H1 (cell line): ENCODE results near the gene MIA2. TPM values are rescaled to one million over a fixed set of nuclear protein-coding genes. Genes with fewer than 3 reads are reported as not detected.

Source experiments
- CTCF ChIA-PET: fragments of 300-600 bp; sonication (Branson Sonifier 250); formaldehyde crosslinking; loops from one replicate; lab custom pipeline; 2021; ENCODE audit not compliant: partially characterized antibody; lab: Charles Lee
- POLR2A ChIA-PET: fragments of 300-600 bp; sonication (Branson Sonifier 250); formaldehyde crosslinking; loops from one replicate; lab custom pipeline; 2021; ENCODE audit warnings: inconsistent platforms; ENCODE audit not compliant: partially characterized antibody; lab: Charles Lee
- DNase-seq, 2 experiments: peaks; one replicate each; pipeline versions ENCODE4 v3.0.0 to v3.0.0-alpha.2; 2010 to 2022; ENCODE audit warnings: low spot score in 2 of 2, low read depth in 1 of 2, mixed read lengths in 1 of 2
- FAIRE-seq: peaks from 2 replicates; lab custom pipeline; 2011; peaks lifted over from hg19 to GRCh38; lab: Jason Lieb, UNC
- H2AFZ ChIP-seq: 2 replicates; pipeline ENCODE4 v1.8.1; 2012; ENCODE audit warnings: low read length, inconsistent platforms
- H2AK5ac ChIP-seq: 2 replicates; pipeline ENCODE4 v1.6.1; 2013; ENCODE audit warnings: low read depth, low read length
- H2BK120ac ChIP-seq: replicated peaks from 2 replicates; pipeline ENCODE3; 2013; ENCODE audit warnings: low read depth, low read length, inconsistent platforms
- H2BK12ac ChIP-seq: 2 replicates; pipeline ENCODE4 v1.6.1; 2013; ENCODE audit warnings: low read depth, low read length
- H2BK15ac ChIP-seq: 2 replicates; pipeline ENCODE4 v1.6.1; 2013; ENCODE audit warnings: low read length
- H2BK20ac ChIP-seq: 2 replicates; pipeline ENCODE4 v1.6.1; 2013; ENCODE audit warnings: low read length
- H2BK5ac ChIP-seq: 2 replicates; pipeline ENCODE4 v1.6.1; 2013; ENCODE audit warnings: low read depth, low read length
- H3K14ac ChIP-seq: 2 replicates; pipeline ENCODE4 v1.6.1; 2013; ENCODE audit warnings: inconsistent platforms; ENCODE audit not compliant: insufficient read length
- H3K18ac ChIP-seq: 2 replicates; pipeline ENCODE4 v1.6.1; 2013; ENCODE audit warnings: low read length; ENCODE audit errors: extremely low read depth
- H3K23ac ChIP-seq: 2 replicates; pipeline ENCODE4 v1.6.1; 2013; ENCODE audit warnings: inconsistent platforms; ENCODE audit not compliant: insufficient read length
- H3K23me2 ChIP-seq: 2 replicates; pipeline ENCODE4 v1.6.1; 2013; ENCODE audit warnings: low read depth, low read length
- H3K27ac ChIP-seq: 2 replicates; pipeline ENCODE4 v1.6.1; 2011; ENCODE audit warnings: low read depth, low read length, inconsistent platforms
- H3K27me3 ChIP-seq, 4 experiments: replicated peaks in 1 of 4; 1 replicate in 1 of 4; 2 replicates in 3 of 4; pipeline versions ENCODE4 v1.6.1 to v1.8.1; 2011 to 2013; ENCODE audit warnings: low read length in 3 of 4, mild to moderate bottlenecking in 3 of 4, inconsistent platforms in 2 of 4, mixed read lengths in 2 of 4, moderate library complexity in 1 of 4; ENCODE audit not compliant: control insufficient read depth in 3 of 4, insufficient read depth in 3 of 4; ENCODE audit errors: extremely low read depth in 1 of 4
- H3K36me3 ChIP-seq, 4 experiments: 2 replicates each; pipeline versions ENCODE4 v1.6.1 to v1.8.1; 2011 to 2013; ENCODE audit warnings: mild to moderate bottlenecking in 4 of 4, low read length in 3 of 4, moderate library complexity in 2 of 4, control low read depth in 1 of 4, inconsistent platforms in 1 of 4; ENCODE audit not compliant: insufficient read depth in 4 of 4, control insufficient read depth in 2 of 4
- H3K4ac ChIP-seq: replicated peaks from 2 replicates; pipeline ENCODE3; 2013; ENCODE audit warnings: low read length, low read depth, mixed read lengths, inconsistent platforms; ENCODE audit not compliant: insufficient read length
- H3K4me1 ChIP-seq, 4 experiments: replicated peaks in 1 of 4; 1 replicate in 1 of 4; 2 replicates in 3 of 4; pipeline versions ENCODE4 v1.6.1 to v1.8.1; 2011 to 2013; ENCODE audit warnings: low read length in 3 of 4, inconsistent platforms in 2 of 4, mixed read lengths in 1 of 4; ENCODE audit not compliant: insufficient read depth in 4 of 4, control insufficient read depth in 3 of 4
- H3K4me2 ChIP-seq, 2 experiments: 2 replicates each; pipeline versions ENCODE4 v1.6.1 to v1.8.1; 2011 to 2013; ENCODE audit warnings: low read depth in 2 of 2, low read length in 2 of 2, control low read depth in 1 of 2, inconsistent platforms in 1 of 2, mild to moderate bottlenecking in 1 of 2; ENCODE audit not compliant: insufficient read depth in 1 of 2
- H3K4me3 ChIP-seq, 4 experiments: fragments of 200-600, 300-600 bp in 1 of 4; sonication (generic), shearing (Covaris generic), sonication (Bioruptor Twin) in 1 of 4; 2 replicates each; pipeline versions ENCODE4 v1.5.1 to v1.8.1; 2011 to 2016; ENCODE audit warnings: low read length in 4 of 4, low read depth in 3 of 4, control low read depth in 2 of 4, inconsistent platforms in 2 of 4, mild to moderate bottlenecking in 2 of 4, mixed read lengths in 1 of 4, moderate library complexity in 1 of 4; ENCODE audit not compliant: insufficient read depth in 2 of 4; ENCODE audit errors: extremely low read depth in 1 of 4
- H3K56ac ChIP-seq: replicated peaks from 2 replicates; pipeline ENCODE3; 2013; ENCODE audit warnings: low read depth, mild to moderate bottlenecking, mixed read lengths, low read length, inconsistent platforms; ENCODE audit not compliant: insufficient read length
- H3K79me1 ChIP-seq: 2 replicates; pipeline ENCODE4 v1.6.1; 2013; ENCODE audit warnings: low read depth, low read length, control low read depth
- H3K79me2 ChIP-seq, 2 experiments: 2 replicates each; pipeline versions ENCODE4 v1.6.1 to v1.8.1; 2012 to 2013; ENCODE audit warnings: low read length in 2 of 2, mild to moderate bottlenecking in 2 of 2, inconsistent platforms in 1 of 2; ENCODE audit not compliant: insufficient read depth in 2 of 2, control insufficient read depth in 1 of 2
- H3K9ac ChIP-seq, 4 experiments: replicated peaks in 1 of 4; 1 replicate in 1 of 4; 2 replicates in 3 of 4; pipeline versions ENCODE4 v1.6.1 to v1.8.1; 2011 to 2013; ENCODE audit warnings: low read depth in 3 of 4, low read length in 3 of 4, control low read depth in 2 of 4, mild to moderate bottlenecking in 2 of 4, moderate library complexity in 2 of 4, inconsistent platforms in 1 of 4; ENCODE audit errors: extremely low read depth in 1 of 4
- H3K9me3 ChIP-seq, 2 experiments: 2 replicates each; pipeline versions ENCODE4 v1.6.1 to v1.8.1; 2012 to 2013; ENCODE audit warnings: mild to moderate bottlenecking in 2 of 2, moderate library complexity in 2 of 2, control low read depth in 1 of 2, inconsistent platforms in 1 of 2, low read depth in 1 of 2, low read length in 1 of 2, mixed read lengths in 1 of 2; ENCODE audit not compliant: insufficient read depth in 2 of 2
- H4K20me1 ChIP-seq, 2 experiments: replicated peaks in 1 of 2; 2 replicates each; pipeline versions ENCODE3 to v1.8.1; 2011 to 2013; ENCODE audit warnings: inconsistent platforms in 2 of 2, low read length in 2 of 2, mild to moderate bottlenecking in 1 of 2; ENCODE audit not compliant: insufficient read depth in 2 of 2, control insufficient read depth in 1 of 2
- H4K5ac ChIP-seq: 2 replicates; pipeline ENCODE4 v1.6.1; 2013; ENCODE audit warnings: low read length, low read depth, mixed read lengths, inconsistent platforms; ENCODE audit not compliant: insufficient read length
- H4K8ac ChIP-seq: 2 replicates; pipeline ENCODE4 v1.8.0; 2013; ENCODE audit warnings: mild to moderate bottlenecking, moderate library complexity, low read length, inconsistent platforms; ENCODE audit not compliant: insufficient read depth; ENCODE audit errors: extremely low read depth
- H4K91ac ChIP-seq: replicated peaks from 2 replicates; pipeline ENCODE3; 2013; ENCODE audit warnings: low read length, mixed read lengths, inconsistent platforms; ENCODE audit not compliant: insufficient read length
- BRCA1 ChIP-seq: IDR thresholded peaks from 2 replicates; pipeline ENCODE4 v1.6.1; 2012; ENCODE audit warnings: low read depth, low read length, improper control_type of control experiment
- CREB1 ChIP-seq: IDR thresholded peaks from 2 replicates; pipeline ENCODE4 v1.6.1; 2012; ENCODE audit warnings: inconsistent platforms
- CTBP2 ChIP-seq: IDR thresholded peaks from 2 replicates; pipeline ENCODE4 v1.7.0; 2011; ENCODE audit warnings: borderline replicate concordance, mild to moderate bottlenecking, moderate library complexity, mixed read lengths, low read length; ENCODE audit not compliant: insufficient read depth, insufficient read length
- KDM4A ChIP-seq: IDR thresholded peaks from one replicate; pipeline ENCODE4 v1.7.1; 2012; ENCODE audit warnings: low read depth, mild to moderate bottlenecking, moderate library complexity, low read length, inconsistent platforms; ENCODE audit not compliant: severe bottlenecking
- NANOG ChIP-seq: IDR thresholded peaks from 2 replicates; pipeline ENCODE4 v1.6.1; 2011; ENCODE audit warnings: low read length, low read depth, mild to moderate bottlenecking, inconsistent platforms; ENCODE audit not compliant: insufficient read depth, poor library complexity, severe bottlenecking
- RAD21 ChIP-seq, 2 experiments: IDR thresholded peaks in 1 of 2; conservative IDR thresholded peaks in 1 of 2; 2 replicates each; pipeline ENCODE4 v1.6.1; 2011; ENCODE audit warnings: low read depth in 2 of 2, low read length in 2 of 2, improper control_type of control experiment in 1 of 2, inconsistent platforms in 1 of 2, mild to moderate bottlenecking in 1 of 2, moderate library complexity in 1 of 2
- TBP ChIP-seq: IDR thresholded peaks from 2 replicates; pipeline ENCODE4 v1.6.1; 2011; ENCODE audit warnings: low read depth, low read length, improper control_type of control experiment
- TEAD4 ChIP-seq: IDR thresholded peaks from 2 replicates; pipeline ENCODE4 v1.6.1; 2012; ENCODE audit warnings: low read depth, low read length, inconsistent platforms, mixed read lengths
- WGBS, 2 experiments: shearing (Covaris generic) in 1 of 2; methylation state at CpG; one replicate each; pipeline versions ENCODE4 v1.1.6 to v1.1.7; 2013 to 2015; ENCODE audit warnings: low lambda C conversion rate in 2 of 2, mixed read lengths in 2 of 2, inconsistent platforms in 1 of 2, low coverage in 1 of 2, missing lambda C conversion rate in 1 of 2; ENCODE audit not compliant: insufficient replicate concordance in 2 of 2, insufficient coverage in 1 of 2, insufficient read length in 1 of 2; ENCODE audit errors: extremely low coverage in 1 of 2, missing lambda C conversion rate in 1 of 2; 5-methylcytosine and 5-hydroxymethylcytosine counted together
- polyA plus RNA-seq, 7 experiments: library from polyadenylated mRNA; depleted of rRNA in 3 of 7; stranded (reverse) in 5 of 7; unstranded in 2 of 7; fragments of >200 nt in 5 of 7; fragments of 200-250 nt in 2 of 7; gene quantifications; 1 replicate in 5 of 7; 2 replicates in 1 of 7; 4 replicates in 1 of 7; pipeline versions ENCODE4 v1.2.1 to v1.2.3, GENCODE V29; 2011 to 2013; ENCODE audit warnings: missing spikeins in 2 of 7, mixed read lengths in 2 of 7
- total RNA-seq: library from RNA; stranded (reverse); fragmentation: NEBNext Ultra II Directional; extraction: Animal tissue kit (Norgen Biotek cat#: 25700); gene quantifications from 2 replicates; pipeline ENCODE4 v1.2.1, GENCODE V29; 2021
- TF ChIP-seq, protein P1 (sequence below): IDR thresholded peaks from 2 replicates; pipeline ENCODE4 v1.6.1; 2011; ENCODE audit warnings: low read length, improper control_type of control experiment

MIA2 gene
- total and polyA plus RNA-seq, 2 of the 8 experiments (the other 6 are each of a cell fraction or from before 2014, with no cell fraction given), result 10.1 to 15.0 TPM

DNA sequence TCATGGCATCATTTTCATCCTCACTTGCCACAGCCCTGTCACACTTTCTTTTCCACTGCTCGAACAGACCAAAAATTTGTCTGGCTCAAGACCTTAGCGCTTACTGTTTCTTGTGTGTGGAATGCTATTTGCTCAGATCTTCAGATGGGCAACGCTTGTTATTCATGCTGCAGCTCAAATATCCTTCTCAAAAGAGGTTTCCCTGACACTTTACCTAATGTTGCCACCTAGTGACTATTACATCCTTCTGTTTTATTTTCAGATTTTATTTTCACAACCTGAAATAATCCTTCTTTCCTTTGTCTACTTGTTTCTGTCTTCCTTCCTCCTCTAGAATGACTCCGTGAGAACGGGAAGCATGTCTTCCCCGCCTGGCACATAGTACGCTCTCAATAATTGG, 192.9 kb downstream of the MIA2 start:
- Histone ChIP-seq H3K14ac (no peak overlapping the region), H2BK20ac (no peak overlapping the region), H3K9me3 (no peaks in the 10 kb centered on the region), H3K79me1 (no peaks in the 10 kb centered on the region; the same call in 1 of the 2 replicates), H3K36me3 (no peaks in the 10 kb centered on the region), H3K27ac (no peak overlapping the region), H2BK15ac (no peak overlapping the region), H4K91ac (no peak overlapping the region), H2BK12ac (no peak overlapping the region), H3K79me2 (peaks cover 0 to 48% of the 10 kb centered on the region in 2 experiments; a peak in 3 of 4 replicates), H3K4me2 (peak overlapping the region; percentile 5 to 30; a peak in 1 of 4 replicates), H3K4me3 (no peak overlapping the region), H3K18ac (no peak overlapping the region), H3K4me1 (peaks cover 0 to 3% (median 0%) of the 10 kb centered on the region in 4 experiments; a peak in 2 of 7 replicates), H2BK5ac (no peak overlapping the region), H3K56ac (no peak overlapping the region), H3K23ac (no peak overlapping the region), H2BK120ac (no peak overlapping the region), H2AFZ (no peak overlapping the region), H3K9ac (no peak overlapping the region), H2AK5ac (no peak overlapping the region), H3K27me3 (no peaks in the 10 kb centered on the region), H3K23me2 (peaks cover 3% of the 10 kb centered on the region; the same call in 1 of the 2 replicates), H4K8ac (no peak overlapping the region), H4K20me1 (peaks cover 3 to 16% of the 10 kb centered on the region in 2 experiments), H4K5ac (no peak overlapping the region), H3K4ac (no peak overlapping the region)
- CTCF ChIA-PET, result interaction anchor here (0.7 to 3.8 kb wide), 6 partner anchors 8 to 390 kb away, joined by 3 to 21 read pairs (median 3); no protein-coding TSS in a partner anchor
- POLR2A ChIA-PET, result interaction anchor here (0.6 to 1.1 kb wide), 4 partner anchors 9 to 322 kb away, joined by 3 to 4 read pairs (median 3); no protein-coding TSS in a partner anchor
- FAIRE-seq, result peak; percentile 71
- no peak for DNase-seq
- WGBS, 2 experiments, result 60% methylated on average over 7 of the region's 7 CpGs; no CpG with 5 or more reads in 1 of the 2 experiments
- TF ChIP-seq TEAD4, result no peak
- TF ChIP-seq CREB1, result no peak
- peak; percentile 29 to 48; a peak in 3 of 4 replicates for TF ChIP-seq RAD21 (IDR thresholded peaks at IDR 0.05 in 1 of 2, conservative IDR thresholded peaks at IDR 0.05 in 1 of 2; ENCODE audit: low read depth in 2 of 2, low read length in 2 of 2)
- TF ChIP-seq NANOG, result no peak
- TF ChIP-seq, protein P1, sequence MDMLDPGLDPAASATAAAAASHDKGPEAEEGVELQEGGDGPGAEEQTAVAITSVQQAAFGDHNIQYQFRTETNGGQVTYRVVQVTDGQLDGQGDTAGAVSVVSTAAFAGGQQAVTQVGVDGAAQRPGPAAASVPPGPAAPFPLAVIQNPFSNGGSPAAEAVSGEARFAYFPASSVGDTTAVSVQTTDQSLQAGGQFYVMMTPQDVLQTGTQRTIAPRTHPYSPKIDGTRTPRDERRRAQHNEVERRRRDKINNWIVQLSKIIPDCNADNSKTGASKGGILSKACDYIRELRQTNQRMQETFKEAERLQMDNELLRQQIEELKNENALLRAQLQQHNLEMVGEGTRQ, result no peak
- no peak for TF ChIP-seq TBP
- TF ChIP-seq CTBP2, result no peak
- TF ChIP-seq KDM4A, result no peak
- no peak for TF ChIP-seq BRCA1
